Left lobe of liver (tissue), 1 donor: Measurements from ENCODE around the gene MSMB. TPM values are rescaled to one million over a fixed set of nuclear protein-coding genes. Genes with fewer than 3 reads are reported as not detected.

ENCODE experiments used
- total RNA-seq: library from RNA; stranded (reverse); gene quantifications from one replicate; pipeline ENCODE4 v1.2.1, GENCODE V29; 2021
- donor health status: DM: no; HTN: yes; CAD: no.

The MSMB gene
- total RNA-seq, 1 donor from 2014 or later: not detected

Other genes starting within 250 kb of the MSMB start
- gene AGAP4, start 198.8 kb downstream of the MSMB start, total RNA-seq: 7.7 TPM
- gene TIMM23, start 73.8 kb downstream of the MSMB start, total RNA-seq: 28.4 TPM
- 192 TPM for gene NCOA4, start 15.6 kb downstream of the MSMB start, total RNA-seq
- gene ANTXRL, start 240.7 kb upstream of the MSMB start, total RNA-seq: not detected